ENCODE results near the gene IPMK.
"Not testable (repeated sequence)": the region's sequence is repeated elsewhere in the genome, so short reads cannot be mapped to it uniquely, and the experiment has no call there.

The IPMK gene

GRCh38 chr10:58266826-58267712 is 625 bp downstream of the IPMK start:
- DNase-seq: peak in 1 of 2 experiments; percentile 49

- DNase-seq: peak in 1 of 2 experiments; percentile 43
These were observed 1.5 kb downstream of the IPMK start for GRCh38 chr10:58266003-58266825.

- DNase-seq: peak in 1 of 2 experiments; percentile 31
These were observed 2.4 kb downstream of the IPMK start for GRCh38 chr10:58265249-58265648.

GRCh38 chr10:58264780-58265179 is 2.9 kb downstream of the IPMK start:
- DNase-seq: peak in 1 of 2 experiments; percentile 36

- no peak for DNase-seq
These were observed 4.9 kb downstream of the IPMK start for GRCh38 chr10:58262766-58263165.

GRCh38 chr10:58260334-58260733 is 7.4 kb downstream of the IPMK start:
- no peak for DNase-seq

GRCh38 chr10:58258977-58259692 is 8.6 kb downstream of the IPMK start:
- DNase-seq: no peak

- DNase-seq: not testable (repeated sequence)
These were observed 11.5 kb downstream of the IPMK start for GRCh38 chr10:58256013-58256780.

- DNase-seq: no peak
These were observed 13.1 kb downstream of the IPMK start for GRCh38 chr10:58254644-58255043.

- no peak for DNase-seq
These were observed 14.5 kb downstream of the IPMK start for GRCh38 chr10:58253184-58253583.

- not testable (repeated sequence) for DNase-seq
These were observed 23.0 kb downstream of the IPMK start for GRCh38 chr10:58244666-58245065.

- not testable (repeated sequence) for DNase-seq
These were observed 23.5 kb downstream of the IPMK start for GRCh38 chr10:58244242-58244641.

- DNase-seq: not testable (repeated sequence)
These were observed 23.9 kb downstream of the IPMK start for GRCh38 chr10:58243801-58244200.

- no peak for DNase-seq
These were observed 24.4 kb downstream of the IPMK start for GRCh38 chr10:58243269-58243668.

- DNase-seq: no peak
These were observed 26.3 kb downstream of the IPMK start for GRCh38 chr10:58241346-58241745.

- DNase-seq: no peak
These were observed 27.2 kb downstream of the IPMK start for GRCh38 chr10:58240531-58240930.

GRCh38 chr10:58239561-58240169 is 28.0 kb downstream of the IPMK start:
- DNase-seq: peak in 1 of 2 experiments; percentile 56

- DNase-seq: peak; percentile 71 to 90
These were observed 30.5 kb downstream of the IPMK start for GRCh38 chr10:58237014-58237834.

GRCh38 chr10:58229856-58230255 is 37.8 kb downstream of the IPMK start:
- DNase-seq: not testable (repeated sequence)

GRCh38 chr10:58225654-58226053 is 42.0 kb downstream of the IPMK start:
- no peak for DNase-seq
